C4-2B (cell line): ENCODE measurements around the gene CCDC85C.
"Not testable (repeated sequence)": the region's sequence is repeated elsewhere in the genome, so short reads cannot be mapped to it uniquely, and the experiment has no call there.

ENCODE experiments used
- H3K27ac ChIP-seq: fragments of 450-650 bp; 2 replicates; pipeline ENCODE4 v1.5.1; 2017
- ZFX ChIP-seq: fragments of 450-650 bp; IDR thresholded peaks from 2 replicates; pipeline ENCODE4 v1.6.1; 2017
- TF ChIP-seq, protein P1 (sequence below): fragments of 450-650 bp; conservative IDR thresholded peaks from 2 replicates; pipeline ENCODE4 v1.5.1; 2017; ENCODE audit warnings: mild to moderate bottlenecking

The CCDC85C gene

DNA sequence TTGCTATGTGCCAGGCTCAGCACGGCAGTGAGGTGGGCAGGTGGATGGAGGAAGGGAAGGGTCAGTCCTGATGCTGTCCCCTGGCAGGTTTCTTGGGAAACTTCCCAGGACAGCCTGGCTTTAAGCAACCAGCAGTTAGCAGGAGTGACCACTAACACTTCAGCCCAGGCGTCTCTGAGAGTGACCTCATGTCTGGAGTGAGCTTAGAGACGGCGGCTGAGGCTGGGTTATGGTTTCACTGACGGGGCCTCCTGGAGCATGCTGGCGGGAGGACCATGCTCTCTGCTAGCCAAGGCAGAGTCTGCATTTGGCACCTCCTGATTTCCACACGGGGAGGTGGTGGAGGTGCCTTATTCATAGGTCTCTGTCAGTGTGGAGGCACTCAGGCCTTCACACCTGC lies 43.4 kb upstream of the CCDC85C start:
- no peak overlapping the region for H3K27ac ChIP-seq
- no peak for TF ChIP-seq ZFX
- TF ChIP-seq, protein P1, sequence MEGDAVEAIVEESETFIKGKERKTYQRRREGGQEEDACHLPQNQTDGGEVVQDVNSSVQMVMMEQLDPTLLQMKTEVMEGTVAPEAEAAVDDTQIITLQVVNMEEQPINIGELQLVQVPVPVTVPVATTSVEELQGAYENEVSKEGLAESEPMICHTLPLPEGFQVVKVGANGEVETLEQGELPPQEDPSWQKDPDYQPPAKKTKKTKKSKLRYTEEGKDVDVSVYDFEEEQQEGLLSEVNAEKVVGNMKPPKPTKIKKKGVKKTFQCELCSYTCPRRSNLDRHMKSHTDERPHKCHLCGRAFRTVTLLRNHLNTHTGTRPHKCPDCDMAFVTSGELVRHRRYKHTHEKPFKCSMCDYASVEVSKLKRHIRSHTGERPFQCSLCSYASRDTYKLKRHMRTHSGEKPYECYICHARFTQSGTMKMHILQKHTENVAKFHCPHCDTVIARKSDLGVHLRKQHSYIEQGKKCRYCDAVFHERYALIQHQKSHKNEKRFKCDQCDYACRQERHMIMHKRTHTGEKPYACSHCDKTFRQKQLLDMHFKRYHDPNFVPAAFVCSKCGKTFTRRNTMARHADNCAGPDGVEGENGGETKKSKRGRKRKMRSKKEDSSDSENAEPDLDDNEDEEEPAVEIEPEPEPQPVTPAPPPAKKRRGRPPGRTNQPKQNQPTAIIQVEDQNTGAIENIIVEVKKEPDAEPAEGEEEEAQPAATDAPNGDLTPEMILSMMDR = no peak

DNA sequence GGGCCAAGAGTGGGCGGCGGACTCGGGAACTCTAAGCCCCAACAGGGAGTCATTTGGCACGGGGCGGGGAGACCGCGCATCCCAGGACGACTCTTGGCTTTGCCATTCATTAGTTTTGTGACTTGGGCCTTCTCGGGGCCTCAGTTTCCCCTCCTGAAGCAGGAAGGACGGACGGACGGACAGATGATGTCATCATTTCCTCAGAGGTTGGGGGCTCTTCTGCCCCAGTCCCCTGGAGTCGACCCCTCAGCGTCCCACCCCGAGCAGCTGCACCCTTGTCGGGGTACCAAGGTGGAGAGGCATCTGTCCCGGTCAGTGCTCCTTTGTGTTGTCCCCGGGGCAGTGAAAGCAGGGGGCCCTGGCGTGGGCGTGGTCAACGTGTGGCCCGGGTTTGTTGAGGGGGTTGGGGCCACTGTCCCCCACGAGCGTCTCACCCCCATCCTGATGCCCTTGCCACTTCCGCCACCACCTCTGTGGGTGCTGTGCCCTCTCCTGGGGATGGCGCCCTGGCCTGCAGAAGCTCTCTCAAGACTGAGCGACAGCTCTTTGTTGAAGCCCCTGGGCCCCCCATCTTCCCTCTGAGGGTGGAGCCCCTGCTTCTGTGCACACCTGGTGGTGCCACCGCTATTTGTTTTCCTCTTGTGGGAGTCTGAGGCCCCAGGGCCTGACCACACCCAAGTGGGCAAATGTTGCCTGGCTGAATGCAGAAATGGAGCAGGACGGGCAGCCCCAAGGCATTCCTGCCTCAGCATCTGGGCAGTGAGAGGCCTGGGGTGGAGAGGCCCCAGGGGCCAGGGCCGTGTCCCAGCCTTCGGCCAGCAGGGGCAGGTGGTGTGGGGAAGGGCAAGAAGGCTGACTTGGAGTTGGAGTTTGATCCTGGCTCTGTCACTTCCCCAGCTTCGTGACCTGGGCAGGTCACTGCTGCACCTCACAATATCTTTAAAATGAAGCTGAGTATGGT lies 41.8 kb upstream of the CCDC85C start:
- TF ChIP-seq, protein P1 = no peak
- TF ChIP-seq ZFX = no peak
- H3K27ac ChIP-seq = no peak overlapping the region

DNA sequence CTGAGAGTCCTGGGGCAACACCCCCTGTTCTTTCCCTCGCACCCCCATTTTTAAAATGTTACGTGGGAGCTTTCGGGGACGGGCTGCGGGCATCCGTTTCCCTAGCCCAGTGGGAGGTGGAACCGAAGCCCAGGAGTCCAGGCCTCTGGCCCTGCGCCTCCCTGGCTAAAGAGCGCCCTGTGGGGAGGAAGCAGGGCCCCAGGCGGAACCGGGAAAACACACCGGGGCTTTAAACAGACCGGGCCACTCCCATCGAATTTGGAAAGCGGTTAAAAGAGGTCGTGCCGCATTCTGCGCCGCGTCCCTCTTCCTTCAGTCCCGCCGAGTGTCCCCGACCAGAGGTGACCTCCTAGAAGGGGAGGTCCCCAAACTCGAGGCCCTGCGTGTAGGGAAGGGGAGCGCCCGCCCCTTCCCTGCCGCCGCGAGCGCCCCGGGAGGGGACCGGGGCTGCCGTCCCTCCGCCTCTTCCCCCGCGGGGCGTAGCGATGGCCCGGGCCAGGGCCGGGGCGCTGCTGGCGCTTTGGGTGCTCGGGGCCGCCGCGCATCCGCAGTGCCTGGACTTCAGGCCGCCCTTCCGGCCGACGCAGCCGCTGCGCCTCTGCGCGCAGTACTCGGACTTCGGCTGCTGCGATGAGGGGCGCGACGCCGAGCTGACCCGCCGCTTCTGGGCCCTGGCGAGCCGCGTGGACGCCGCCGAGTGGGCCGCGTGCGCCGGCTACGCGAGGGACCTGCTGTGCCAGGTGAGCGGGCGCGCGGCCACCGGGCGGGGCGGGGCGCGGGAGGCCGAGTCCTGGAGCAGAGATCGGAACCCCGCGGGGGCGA lies 40.9 kb upstream of the CCDC85C start, which contains the start of gene HHIPL1:
TSS of gene HHIPL1 (plus strand) at position 407 of the 822 bp plus-strand sequence. CDS start at position 486, 79 bp downstream.
- H3K27ac ChIP-seq = no peak within 1 kb of the TSS
- TF ChIP-seq ZFX = no peak
- TF ChIP-seq, protein P1 = no peak

DNA sequence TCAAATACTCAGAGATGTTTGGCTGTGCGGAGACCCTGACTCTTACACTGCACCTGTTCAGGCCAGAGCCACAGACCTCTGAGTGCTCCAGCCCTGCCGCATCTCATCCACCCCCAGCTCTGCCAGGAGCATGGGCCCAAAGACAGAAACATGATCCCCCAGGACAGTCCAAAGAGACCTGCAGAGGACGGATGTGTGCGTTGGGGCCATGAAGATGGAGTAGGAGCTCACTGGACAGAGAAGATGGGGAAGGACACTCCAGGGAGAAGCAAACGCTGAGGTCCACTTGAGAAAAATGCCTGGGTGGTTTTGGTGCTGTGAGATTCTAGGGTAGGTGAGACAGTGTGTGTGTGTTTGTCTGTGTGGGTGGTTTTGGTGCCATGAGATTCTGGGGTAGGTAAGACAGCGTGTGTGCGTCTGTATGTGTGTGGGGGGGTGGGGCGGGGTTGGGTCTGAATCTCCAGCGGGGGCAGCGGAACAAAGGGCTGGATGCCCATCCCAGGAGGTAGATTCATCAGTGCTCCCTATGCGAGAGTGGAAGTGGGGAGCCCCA lies 40.1 kb upstream of the CCDC85C start:
- no peak overlapping the region for H3K27ac ChIP-seq
- TF ChIP-seq, protein P1 = no peak
- no peak for TF ChIP-seq ZFX

DNA sequence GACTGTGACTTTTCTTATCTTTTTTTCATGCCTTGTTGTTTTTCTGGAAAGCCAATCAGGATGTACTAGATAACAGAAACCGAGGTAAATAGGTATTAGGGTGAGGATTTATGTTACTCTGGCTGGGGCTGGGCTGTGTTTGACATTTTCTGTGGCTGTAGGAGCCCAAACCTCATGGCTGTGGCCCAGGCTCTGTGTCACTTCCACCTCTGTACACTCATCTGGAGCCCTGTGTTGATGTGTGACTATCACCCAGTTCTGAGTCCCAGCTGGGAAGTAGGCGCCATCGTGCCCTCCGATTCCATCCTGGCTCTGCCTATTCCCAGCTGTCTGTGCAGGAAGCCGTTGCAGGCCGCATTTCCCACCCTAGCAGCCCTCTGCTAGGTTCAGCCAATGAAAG lies 39.3 kb upstream of the CCDC85C start:
- no peak for TF ChIP-seq ZFX
- TF ChIP-seq, protein P1 = no peak

DNA sequence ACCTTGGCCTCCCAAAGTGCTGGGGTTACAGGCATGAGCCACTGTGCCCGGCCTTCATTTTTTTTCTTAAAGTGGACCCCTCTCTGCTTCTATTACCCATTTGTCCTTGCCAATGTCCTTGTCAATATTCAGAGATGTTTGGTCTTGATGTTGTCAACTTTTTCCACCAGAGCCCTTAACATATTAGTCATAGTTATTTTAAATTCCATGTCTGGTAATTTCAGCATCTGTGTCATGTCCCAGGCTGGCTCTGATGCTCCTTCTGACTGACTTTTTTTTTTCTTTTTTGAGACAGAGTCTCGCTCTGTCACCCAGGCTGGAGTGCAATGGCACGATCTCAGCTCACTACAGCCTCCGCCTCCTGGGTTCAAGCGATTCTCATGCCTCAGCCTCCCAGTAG lies 38.8 kb upstream of the CCDC85C start:
- H3K27ac ChIP-seq = not testable (repeated sequence)

More for the DNA sequence above, 39.3 kb upstream of the CCDC85C start:
- H3K27ac ChIP-seq = no peak overlapping the region

DNA sequence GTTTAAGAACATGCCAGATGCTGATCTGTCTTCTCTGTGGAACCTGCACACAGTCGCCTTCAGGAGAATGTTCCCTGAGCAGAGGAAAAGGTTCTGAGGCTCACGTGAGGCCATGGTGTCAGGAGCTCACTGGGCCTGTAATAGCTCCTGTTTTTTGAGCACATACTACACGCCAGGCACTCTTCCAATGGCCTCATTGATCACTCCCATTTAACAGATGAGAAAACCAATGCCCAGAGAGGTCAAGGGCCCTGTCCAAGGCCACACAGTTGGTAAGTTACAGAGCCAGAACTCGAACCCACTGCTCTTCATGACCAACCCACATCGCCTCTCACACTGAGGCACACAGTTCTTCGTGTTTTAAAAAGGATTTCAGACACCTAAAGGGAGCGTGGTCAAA lies 33.6 kb upstream of the CCDC85C start:
- no peak overlapping the region for H3K27ac ChIP-seq
- no peak for TF ChIP-seq ZFX
- TF ChIP-seq, protein P1 = no peak
